ENCODE data around the gene SLF2. TPM values are rescaled to one million over a fixed set of nuclear protein-coding genes. Genes with fewer than 3 reads are reported as not detected.
A peak's percentile ranks its signal among the peaks of the same experiment; 100 is the strongest.

SLF2 gene
- total and polyA plus RNA-seq, 2 donors = 23.8 to 26.3 TPM

DNA sequence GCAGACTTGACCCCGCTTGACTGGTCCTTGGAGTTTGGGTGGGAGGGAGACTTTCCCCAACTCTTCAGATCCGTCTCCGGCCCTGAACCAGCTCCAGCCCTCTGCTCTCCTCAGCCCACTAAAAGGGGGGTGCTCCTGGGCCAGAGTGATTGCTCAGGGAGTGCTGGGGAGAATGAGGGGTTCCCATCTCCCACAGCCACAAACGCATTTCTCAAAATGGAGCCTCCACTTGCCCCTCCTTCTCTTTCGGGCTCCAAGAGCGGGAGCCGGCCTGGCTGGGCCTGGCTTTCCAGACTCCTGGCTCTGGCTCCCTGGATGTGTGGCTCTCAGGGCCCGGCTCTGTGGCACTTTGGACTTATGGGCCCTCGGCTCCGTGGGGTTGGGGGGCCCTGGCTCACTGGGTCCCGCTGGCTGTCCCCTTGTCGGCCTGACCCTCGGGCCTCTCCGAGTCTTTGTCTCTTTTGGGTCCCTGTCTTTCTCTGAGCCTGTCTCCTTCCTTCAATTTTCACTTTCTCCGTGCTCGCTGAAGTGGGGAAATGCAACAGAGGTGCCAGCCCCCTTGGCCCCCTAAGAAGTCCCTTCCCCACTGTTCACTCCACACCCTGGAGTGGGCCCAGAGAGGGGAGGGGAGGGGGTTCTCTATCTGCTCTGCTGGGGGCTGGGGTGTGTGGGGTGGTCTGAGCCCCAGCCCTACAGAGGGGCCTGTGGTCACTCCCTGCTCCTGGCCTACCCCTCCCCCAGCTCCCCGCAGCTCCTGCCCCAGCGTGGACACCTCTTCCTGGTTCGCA is 87.6 kb downstream of the SLF2 start:
- H3K36me3 ChIP-seq (ENCODE audit: control insufficient read depth in 2 of 2, insufficient read depth in 2 of 2, low read length in 1 of 2) = peaks cover 2% of the 10 kb centered on the region in 2 donors
- peaks cover 22 to 29% of the 10 kb centered on the region in 2 donors for H3K4me1 ChIP-seq (ENCODE audit: control insufficient read depth in 2 of 2, insufficient read depth in 2 of 2, low read length in 2 of 2)
- H3K27me3 ChIP-seq (ENCODE audit: control insufficient read depth in 2 of 2, insufficient read depth in 1 of 2, low read length in 1 of 2) = peaks cover 0 to 20% of the 10 kb centered on the region in 2 donors
- no peaks in the 10 kb centered on the region for H3K9me3 ChIP-seq (ENCODE audit: control insufficient read depth in 2 of 2, insufficient read depth in 1 of 2, low read length in 1 of 2)
- 19% methylated on average over 19 of the region's 19 CpGs for WGBS
- peak overlapping the region; percentile 51 to 82 for H3K4me3 ChIP-seq (ENCODE audit: low read length in 2 of 2)
- H3K27ac ChIP-seq (ENCODE audit: low read depth in 1 of 2, low read length in 1 of 2) = peak overlapping the region; percentile 69 to 74
- DNase-seq (ENCODE audit: low read depth in 6 of 9, low spot score in 9 of 9) = no peak

DNA sequence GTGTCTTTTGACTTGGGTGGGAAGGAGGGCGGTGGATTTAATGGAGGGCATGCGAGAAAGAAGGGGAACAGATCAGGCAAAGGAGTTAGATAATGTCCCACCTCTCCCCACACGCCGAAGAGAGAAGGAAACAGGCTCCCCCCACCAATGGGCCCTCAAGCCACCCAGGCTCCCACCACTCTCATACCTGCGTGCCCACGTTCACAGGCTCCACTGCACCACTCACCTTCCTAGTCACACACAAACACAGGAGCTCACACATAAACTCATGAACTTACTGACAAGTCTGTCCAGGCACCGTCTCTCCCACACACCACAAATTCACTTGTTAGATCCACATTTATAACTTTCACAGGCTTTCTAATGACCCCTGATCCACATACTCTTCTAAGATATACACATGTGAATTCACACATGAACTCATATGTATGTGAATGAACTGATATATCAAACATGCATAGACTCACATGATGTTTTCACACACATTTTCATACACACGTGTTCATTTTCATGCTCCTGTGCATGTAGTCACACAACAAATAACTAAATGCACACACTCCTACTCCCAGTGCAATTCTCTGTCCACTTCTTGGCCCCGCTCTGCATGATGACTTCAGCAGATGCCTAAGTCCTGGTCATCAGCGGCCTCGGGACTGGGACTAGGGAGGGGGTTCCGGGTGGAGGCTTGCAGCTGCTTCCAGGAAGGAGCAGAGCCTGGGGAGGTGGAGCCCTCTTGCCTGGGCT is 88.3 kb downstream of the SLF2 start:
- Histone ChIP-seq H3K36me3 (ENCODE audit: control insufficient read depth in 2 of 2, insufficient read depth in 2 of 2, low read length in 1 of 2) (peaks cover 2 to 3% of the 10 kb centered on the region in 2 donors), H3K4me1 (ENCODE audit: control insufficient read depth in 2 of 2, insufficient read depth in 2 of 2, low read length in 2 of 2) (peaks cover 22 to 29% of the 10 kb centered on the region in 2 donors), H3K27me3 (ENCODE audit: control insufficient read depth in 2 of 2, insufficient read depth in 1 of 2, low read length in 1 of 2) (peaks cover 0 to 20% of the 10 kb centered on the region in 2 donors), H3K4me3 (ENCODE audit: low read length in 2 of 2) (no peak overlapping the region), H3K9me3 (ENCODE audit: control insufficient read depth in 2 of 2, insufficient read depth in 1 of 2, low read length in 1 of 2) (no peaks in the 10 kb centered on the region), H3K27ac (ENCODE audit: low read depth in 1 of 2, low read length in 1 of 2) (peak overlapping the region; percentile 36 to 69)
- WGBS = 63% methylated on average over 12 of the region's 12 CpGs
- DNase-seq (ENCODE audit: low read depth in 6 of 9, low spot score in 9 of 9) = no peak

GRCh38 chr10:101001659-101002035 is 88.9 kb downstream of the SLF2 start:
- peaks cover 17 to 24% of the 10 kb centered on the region in 2 donors for H3K4me1 ChIP-seq (ENCODE audit: control insufficient read depth in 2 of 2, insufficient read depth in 2 of 2, low read length in 2 of 2)
- DNase-seq (ENCODE audit: low read depth in 6 of 9, low spot score in 9 of 9) = no peak
- H3K4me3 ChIP-seq (ENCODE audit: low read length in 2 of 2) = no peak overlapping the region
- no peaks in the 10 kb centered on the region for H3K9me3 ChIP-seq (ENCODE audit: control insufficient read depth in 2 of 2, insufficient read depth in 1 of 2, low read length in 1 of 2)
- H3K27ac ChIP-seq (ENCODE audit: low read depth in 1 of 2, low read length in 1 of 2) = peak overlapping the region in 1 of 2 donors; percentile 32
- H3K36me3 ChIP-seq (ENCODE audit: control insufficient read depth in 2 of 2, insufficient read depth in 2 of 2, low read length in 1 of 2) = peaks cover 2 to 8% of the 10 kb centered on the region in 2 donors
- WGBS = 78% methylated on average over 5 of the region's 5 CpGs
- peaks cover 0 to 20% of the 10 kb centered on the region in 2 donors for H3K27me3 ChIP-seq (ENCODE audit: control insufficient read depth in 2 of 2, insufficient read depth in 1 of 2, low read length in 1 of 2)

DNA sequence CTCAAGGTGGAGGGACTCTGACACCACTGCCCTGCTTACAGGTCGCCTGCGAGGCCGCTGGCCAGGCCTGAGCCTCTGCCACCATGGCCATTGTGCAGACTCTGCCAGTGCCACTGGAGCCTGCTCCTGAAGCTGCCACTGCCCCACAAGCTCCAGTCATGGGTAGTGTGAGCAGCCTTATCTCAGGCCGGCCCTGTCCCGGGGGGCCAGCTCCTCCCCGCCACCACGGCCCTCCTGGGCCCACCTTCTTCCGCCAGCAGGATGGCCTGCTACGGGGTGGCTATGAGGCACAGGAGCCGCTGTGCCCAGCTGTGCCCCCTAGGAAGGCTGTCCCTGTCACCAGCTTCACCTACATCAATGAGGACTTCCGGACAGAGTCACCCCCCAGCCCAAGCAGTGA is 89.7 kb downstream of the SLF2 start:
- Histone ChIP-seq H3K27ac (ENCODE audit: low read depth in 1 of 2, low read length in 1 of 2) (no peak overlapping the region), H3K36me3 (ENCODE audit: control insufficient read depth in 2 of 2, insufficient read depth in 2 of 2, low read length in 1 of 2) (peaks cover 2 to 12% of the 10 kb centered on the region in 2 donors), H3K27me3 (ENCODE audit: control insufficient read depth in 2 of 2, insufficient read depth in 1 of 2, low read length in 1 of 2) (peaks cover 0 to 20% of the 10 kb centered on the region in 2 donors), H3K4me1 (ENCODE audit: control insufficient read depth in 2 of 2, insufficient read depth in 2 of 2, low read length in 2 of 2) (peaks cover 16 to 22% of the 10 kb centered on the region in 2 donors), H3K4me3 (ENCODE audit: low read length in 2 of 2) (no peak overlapping the region), H3K9me3 (ENCODE audit: control insufficient read depth in 2 of 2, insufficient read depth in 1 of 2, low read length in 1 of 2) (no peaks in the 10 kb centered on the region)
- no peak for DNase-seq (ENCODE audit: low read depth in 6 of 9, low spot score in 9 of 9)
- WGBS = over 99% methylated on average over 11 of the region's 11 CpGs

DNA sequence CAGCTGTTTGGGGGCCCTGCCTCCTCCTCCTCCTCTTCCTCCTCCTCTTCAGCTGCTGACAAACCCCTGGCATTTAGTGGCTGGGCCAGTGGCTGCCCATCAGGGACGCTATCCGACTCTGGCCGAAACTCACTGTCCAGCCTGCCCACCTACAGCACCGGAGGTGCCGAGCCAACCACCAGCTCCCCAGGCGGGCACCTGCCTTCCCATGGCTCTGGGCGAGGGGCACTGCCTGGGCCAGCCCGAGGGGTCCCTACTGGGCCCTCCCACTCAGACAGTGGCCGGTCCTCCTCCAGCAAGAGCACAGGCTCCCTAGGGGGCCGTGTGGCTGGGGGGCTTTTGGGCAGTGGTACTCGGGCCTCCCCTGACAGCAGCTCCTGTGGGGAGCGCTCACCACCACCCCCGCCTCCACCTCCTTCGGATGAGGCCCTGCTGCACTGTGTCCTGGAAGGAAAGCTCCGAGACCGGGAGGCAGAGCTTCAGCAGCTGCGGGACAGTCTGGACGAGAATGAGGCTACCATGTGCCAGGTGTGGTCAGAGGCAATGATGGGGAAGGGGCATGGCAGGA is 91.0 kb downstream of the SLF2 start:
- Histone ChIP-seq H3K4me3 (ENCODE audit: low read length in 2 of 2) (no peak overlapping the region), H3K36me3 (ENCODE audit: control insufficient read depth in 2 of 2, insufficient read depth in 2 of 2, low read length in 1 of 2) (peaks cover 2 to 12% of the 10 kb centered on the region in 2 donors), H3K27ac (ENCODE audit: low read depth in 1 of 2, low read length in 1 of 2) (no peak overlapping the region), H3K9me3 (ENCODE audit: control insufficient read depth in 2 of 2, insufficient read depth in 1 of 2, low read length in 1 of 2) (no peaks in the 10 kb centered on the region), H3K4me1 (ENCODE audit: control insufficient read depth in 2 of 2, insufficient read depth in 2 of 2, low read length in 2 of 2) (peaks cover 8 to 10% of the 10 kb centered on the region in 2 donors), H3K27me3 (ENCODE audit: control insufficient read depth in 2 of 2, insufficient read depth in 1 of 2, low read length in 1 of 2) (peaks cover 0 to 20% of the 10 kb centered on the region in 2 donors)
- 99% methylated on average over 18 of the region's 18 CpGs for WGBS
- DNase-seq (ENCODE audit: low read depth in 6 of 9, low spot score in 9 of 9) = no peak

GRCh38 chr10:101005361-101005760 is 92.6 kb downstream of the SLF2 start:
- Histone ChIP-seq H3K27me3 (ENCODE audit: control insufficient read depth in 2 of 2, insufficient read depth in 1 of 2, low read length in 1 of 2) (peaks cover 0 to 9% of the 10 kb centered on the region in 2 donors), H3K36me3 (ENCODE audit: control insufficient read depth in 2 of 2, insufficient read depth in 2 of 2, low read length in 1 of 2) (peaks cover 2 to 12% of the 10 kb centered on the region in 2 donors), H3K27ac (ENCODE audit: low read depth in 1 of 2, low read length in 1 of 2) (no peak overlapping the region), H3K4me1 (ENCODE audit: control insufficient read depth in 2 of 2, insufficient read depth in 2 of 2, low read length in 2 of 2) (peaks cover 0 to under 1% of the 10 kb centered on the region in 2 donors), H3K4me3 (ENCODE audit: low read length in 2 of 2) (no peak overlapping the region), H3K9me3 (ENCODE audit: control insufficient read depth in 2 of 2, insufficient read depth in 1 of 2, low read length in 1 of 2) (no peaks in the 10 kb centered on the region)
- WGBS = 98% methylated on average over 23 of the region's 23 CpGs
- DNase-seq (ENCODE audit: low read depth in 6 of 9, low spot score in 9 of 9) = no peak

DNA sequence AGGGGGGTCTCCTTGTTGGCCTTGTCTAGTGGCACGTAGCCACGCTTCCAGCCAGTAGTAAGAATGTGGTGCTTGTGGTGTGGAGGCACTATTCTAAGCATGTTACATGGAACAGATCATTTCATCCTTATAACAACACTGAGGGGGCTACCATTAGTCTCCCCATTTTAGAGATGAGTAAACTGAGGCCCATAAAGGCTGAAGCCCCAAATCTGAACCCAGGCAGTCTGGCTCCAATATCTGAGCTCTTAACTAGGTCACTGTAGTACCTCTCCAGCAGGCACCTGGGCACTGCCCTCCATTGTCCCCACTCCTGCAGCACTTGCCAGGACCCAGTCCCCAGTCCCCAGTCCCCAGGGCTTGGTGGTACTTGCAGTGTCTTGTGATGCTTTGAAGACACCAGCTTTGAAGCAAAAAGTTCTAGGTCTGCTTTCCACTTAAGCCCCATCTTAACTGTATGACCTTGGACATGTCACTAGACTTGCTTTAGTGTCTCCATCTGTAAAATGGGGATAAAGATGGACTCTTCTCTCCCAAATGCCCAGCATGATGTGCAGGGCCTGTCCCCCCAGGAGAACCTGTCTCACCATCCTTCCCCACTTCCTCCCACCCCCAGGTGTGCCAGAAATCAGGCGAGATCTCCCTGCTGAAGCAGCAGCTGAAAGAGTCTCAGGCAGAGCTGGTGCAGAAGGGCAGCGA is 93.3 kb downstream of the SLF2 start:
- H3K27ac ChIP-seq (ENCODE audit: low read depth in 1 of 2, low read length in 1 of 2) = no peak overlapping the region
- 91% methylated on average over 4 of the region's 4 CpGs for WGBS
- no peak for DNase-seq (ENCODE audit: low read depth in 6 of 9, low spot score in 9 of 9)
- peaks cover 0 to 3% of the 10 kb centered on the region in 2 donors for H3K27me3 ChIP-seq (ENCODE audit: control insufficient read depth in 2 of 2, insufficient read depth in 1 of 2, low read length in 1 of 2)
- peaks cover 2 to 12% of the 10 kb centered on the region in 2 donors for H3K36me3 ChIP-seq (ENCODE audit: control insufficient read depth in 2 of 2, insufficient read depth in 2 of 2, low read length in 1 of 2)
- no peaks in the 10 kb centered on the region for H3K4me1 ChIP-seq (ENCODE audit: control insufficient read depth in 2 of 2, insufficient read depth in 2 of 2, low read length in 2 of 2)
- no peak overlapping the region for H3K4me3 ChIP-seq (ENCODE audit: low read length in 2 of 2)
- no peaks in the 10 kb centered on the region for H3K9me3 ChIP-seq (ENCODE audit: control insufficient read depth in 2 of 2, insufficient read depth in 1 of 2, low read length in 1 of 2)

DNA sequence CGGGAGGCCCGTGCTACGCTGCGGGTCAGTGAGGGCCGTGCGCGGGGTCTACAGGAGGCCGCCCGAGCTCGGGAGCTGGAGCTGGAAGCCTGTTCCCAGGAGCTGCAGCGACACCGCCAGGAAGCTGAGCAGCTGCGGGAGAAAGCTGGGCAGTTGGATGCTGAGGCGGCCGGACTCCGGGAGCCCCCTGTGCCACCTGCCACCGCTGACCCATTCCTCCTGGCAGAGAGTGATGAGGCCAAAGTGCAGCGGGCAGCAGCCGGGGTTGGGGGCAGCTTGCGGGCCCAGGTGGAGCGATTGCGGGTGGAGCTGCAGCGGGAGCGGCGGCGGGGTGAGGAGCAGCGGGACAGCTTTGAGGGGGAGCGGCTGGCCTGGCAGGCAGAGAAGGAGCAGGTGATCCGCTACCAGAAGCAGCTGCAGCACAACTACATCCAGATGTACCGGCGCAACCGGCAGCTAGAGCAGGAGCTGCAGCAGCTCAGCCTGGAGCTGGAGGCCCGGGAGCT is 93.9 kb downstream of the SLF2 start:
- WGBS = 97% methylated on average over 33 of the region's 33 CpGs
- H3K9me3 ChIP-seq (ENCODE audit: control insufficient read depth in 2 of 2, insufficient read depth in 1 of 2, low read length in 1 of 2) = no peaks in the 10 kb centered on the region
- no peak for DNase-seq (ENCODE audit: low read depth in 6 of 9, low spot score in 9 of 9)
- no peak overlapping the region for H3K4me3 ChIP-seq (ENCODE audit: low read length in 2 of 2)
- peaks cover 2 to 12% of the 10 kb centered on the region in 2 donors for H3K36me3 ChIP-seq (ENCODE audit: control insufficient read depth in 2 of 2, insufficient read depth in 2 of 2, low read length in 1 of 2)
- no peak overlapping the region for H3K27ac ChIP-seq (ENCODE audit: low read depth in 1 of 2, low read length in 1 of 2)
- no peaks in the 10 kb centered on the region for H3K27me3 ChIP-seq (ENCODE audit: control insufficient read depth in 2 of 2, insufficient read depth in 1 of 2, low read length in 1 of 2)
- H3K4me1 ChIP-seq (ENCODE audit: control insufficient read depth in 2 of 2, insufficient read depth in 2 of 2, low read length in 2 of 2) = no peaks in the 10 kb centered on the region
